Measurements from ENCODE around the gene HCST. TPM values are rescaled to one million over a fixed set of nuclear protein-coding genes. Genes with fewer than 3 reads are reported as not detected.

The HCST gene
- total and polyA plus RNA-seq, 8 donors: 5.0 to 12.5 (median 9.2) TPM; not detected in 3

GRCh38 chr19:35943321-35944301 is 41.3 kb downstream of the HCST start:
- DNase-seq: no peak
- Histone ChIP-seq H3K36me3 (peaks cover 18 to 66% (median 55%) of the 10 kb centered on the region in 4 donors), H3K27me3 (no peaks in the 10 kb centered on the region), H3K27ac (no peak overlapping the region), H3K4me1 (peaks cover 0 to 10% (median under 1%) of the 10 kb centered on the region in 4 donors), H3K9me3 (no peaks in the 10 kb centered on the region), H3K4me3 (no peak overlapping the region)
- intact Hi-C loops (cut with DNase I; ENCODE audit: low total_unique reads): no loop called here
- TF ChIP-seq POLR2A (IDR thresholded peaks at IDR 0.05) (no peak), EP300 (IDR thresholded peaks at IDR 0.05) (no peak), POLR2AphosphoS5 (IDR thresholded peaks at IDR 0.05) (no peak), CTCF (IDR thresholded peaks at IDR 0.05) (no peak)
- 75 to 90% (median 84%) methylated on average over 9 of the region's 9 CpGs for WGBS, 5 donors

- no peak for DNase-seq
- H3K27ac ChIP-seq: no peak overlapping the region
- no peaks in the 10 kb centered on the region for H3K9me3 ChIP-seq
- H3K27me3 ChIP-seq: no peaks in the 10 kb centered on the region
- no peak overlapping the region for H3K4me3 ChIP-seq
- H3K36me3 ChIP-seq: peaks cover 16 to 56% (median 51%) of the 10 kb centered on the region in 4 donors
- 79 to 84% (median 82%) methylated on average over 32 to 52 of the region's 52 CpGs for WGBS, 5 donors
- peaks cover 0 to under 1% (median 0%) of the 10 kb centered on the region in 4 donors for H3K4me1 ChIP-seq
- TF ChIP-seq POLR2AphosphoS5 (IDR thresholded peaks at IDR 0.05): no peak
- TF ChIP-seq CTCF (IDR thresholded peaks at IDR 0.05): no peak
- no peak for TF ChIP-seq POLR2A (IDR thresholded peaks at IDR 0.05)
- no peak for TF ChIP-seq EP300 (IDR thresholded peaks at IDR 0.05)
- intact Hi-C loops (cut with DNase I; ENCODE audit: low total_unique reads): no loop called here
Measured at GRCh38 chr19:35944556-35944955, 42.2 kb downstream of the HCST start.

- TF ChIP-seq POLR2A (IDR thresholded peaks at IDR 0.05): no peak
- TF ChIP-seq CTCF (IDR thresholded peaks at IDR 0.05): no peak
- no peak for TF ChIP-seq POLR2AphosphoS5 (IDR thresholded peaks at IDR 0.05)
- TF ChIP-seq EP300 (IDR thresholded peaks at IDR 0.05): no peak
- Histone ChIP-seq H3K4me1 (no peaks in the 10 kb centered on the region), H3K27me3 (no peaks in the 10 kb centered on the region), H3K36me3 (peaks cover 9 to 49% (median 44%) of the 10 kb centered on the region in 4 donors), H3K27ac (no peak overlapping the region), H3K4me3 (no peak overlapping the region), H3K9me3 (no peaks in the 10 kb centered on the region)
- no peak for DNase-seq
- WGBS, 5 donors: 88 to 93% (median 93%) methylated on average over 9 to 11 of the region's 11 CpGs
- intact Hi-C loops (cut with DNase I; ENCODE audit: low total_unique reads): no loop called here
Measured at GRCh38 chr19:35945121-35945790, 42.9 kb downstream of the HCST start.

- Histone ChIP-seq H3K4me1 (no peaks in the 10 kb centered on the region), H3K4me3 (no peak overlapping the region), H3K9me3 (no peaks in the 10 kb centered on the region), H3K27me3 (no peaks in the 10 kb centered on the region), H3K36me3 (peaks cover 3 to 40% (median 34%) of the 10 kb centered on the region in 4 donors), H3K27ac (no peak overlapping the region)
- intact Hi-C loops (cut with DNase I; ENCODE audit: low total_unique reads): no loop called here
- WGBS, 5 donors: 69 to 96% (median 92%) methylated on average over 4 of the region's 4 CpGs
- no peak for DNase-seq
- TF ChIP-seq EP300 (IDR thresholded peaks at IDR 0.05): no peak
- no peak for TF ChIP-seq CTCF (IDR thresholded peaks at IDR 0.05)
- no peak for TF ChIP-seq POLR2AphosphoS5 (IDR thresholded peaks at IDR 0.05)
- TF ChIP-seq POLR2A (IDR thresholded peaks at IDR 0.05): no peak
Measured at GRCh38 chr19:35946203-35946602, 43.9 kb downstream of the HCST start.
